Neuronal stem cell (in vitro differentiated cells): ENCODE data around the gene RIBC1.

ENCODE experiments used
- DNase-seq: peaks from one replicate; pipeline ENCODE4 v3.0.0-alpha.2; 2013; ENCODE audit warnings: low spot score
- H2AFZ ChIP-seq: one replicate; pipeline ENCODE4 v1.6.1; 2013; ENCODE audit warnings: mild to moderate bottlenecking, low read length, inconsistent platforms
- H2AK5ac ChIP-seq: 2 replicates; pipeline ENCODE4 v1.6.1; 2013; ENCODE audit warnings: low read depth, mild to moderate bottlenecking, inconsistent platforms, low read length, moderate library complexity, mixed read lengths
- H2BK120ac ChIP-seq: 2 replicates; pipeline ENCODE4 v1.6.1; 2013; ENCODE audit warnings: low read depth, mild to moderate bottlenecking, inconsistent platforms, low read length, moderate library complexity, mixed read lengths
- H2BK12ac ChIP-seq: one replicate; pipeline ENCODE4 v1.6.1; 2013; ENCODE audit warnings: low read length, inconsistent platforms
- H2BK15ac ChIP-seq: 2 replicates; pipeline ENCODE4 v1.6.1; 2013; ENCODE audit warnings: mild to moderate bottlenecking, low read length, inconsistent platforms, mixed read lengths
- H2BK5ac ChIP-seq: one replicate; pipeline ENCODE4 v1.6.1; 2013; ENCODE audit warnings: inconsistent platforms, mild to moderate bottlenecking, low read length, moderate library complexity
- H3K14ac ChIP-seq: one replicate; pipeline ENCODE4 v1.6.1; 2013; ENCODE audit warnings: low read length, inconsistent platforms
- H3K18ac ChIP-seq: 2 replicates; pipeline ENCODE4 v1.6.1; 2013; ENCODE audit warnings: low read length, inconsistent platforms
- H3K23ac ChIP-seq: 2 replicates; pipeline ENCODE4 v1.6.1; 2013; ENCODE audit warnings: low read depth, mild to moderate bottlenecking, mixed read lengths, low read length, inconsistent platforms; ENCODE audit not compliant: poor library complexity
- H3K27ac ChIP-seq: replicated peaks from 3 replicates; pipeline ENCODE4 v1.5.1; 2013; ENCODE audit warnings: low read length, inconsistent platforms
- H3K27me3 ChIP-seq, 3 experiments: 2 replicates each; pipeline ENCODE4 v1.6.1; 2013; ENCODE audit warnings: low read length in 3 of 3, mild to moderate bottlenecking in 2 of 3, inconsistent platforms in 1 of 3, low read depth in 1 of 3, mixed read lengths in 1 of 3, moderate library complexity in 1 of 3; ENCODE audit not compliant: control insufficient read depth in 3 of 3, insufficient read depth in 3 of 3
- H3K36me3 ChIP-seq, 2 donors: replicated peaks in 1 of 2; 2 replicates each; pipeline ENCODE4 v1.6.1; 2013; ENCODE audit warnings: low read length in 2 of 2; ENCODE audit not compliant: control insufficient read depth in 2 of 2, insufficient read depth in 2 of 2
- H3K4ac ChIP-seq: 2 replicates; pipeline ENCODE4 v1.6.1; 2013; ENCODE audit warnings: inconsistent platforms, mild to moderate bottlenecking, low read length, moderate library complexity
- H3K4me1 ChIP-seq, 2 donors: 1 replicate in 1 of 2; 2 replicates in 1 of 2; pipeline ENCODE4 v1.6.1; 2013; ENCODE audit warnings: low read length in 2 of 2, low read depth in 1 of 2; ENCODE audit not compliant: control insufficient read depth in 2 of 2, insufficient read depth in 1 of 2
- H3K4me2 ChIP-seq: one replicate; pipeline ENCODE4 v1.6.1; 2013; ENCODE audit warnings: mild to moderate bottlenecking, low read length, inconsistent platforms; ENCODE audit not compliant: insufficient read depth, poor library complexity, severe bottlenecking
- H3K4me3 ChIP-seq, 2 donors: 2 replicates each; pipeline ENCODE4 v1.5.1; 2013; ENCODE audit warnings: low read length in 2 of 2, mild to moderate bottlenecking in 2 of 2, inconsistent platforms in 1 of 2, moderate library complexity in 1 of 2
- H3K79me1 ChIP-seq: one replicate; pipeline ENCODE4 v1.6.1; 2013; ENCODE audit warnings: low read depth, mild to moderate bottlenecking, inconsistent platforms, low read length, moderate library complexity
- H3K9ac ChIP-seq: one replicate; pipeline ENCODE4 v1.6.1; 2013; ENCODE audit warnings: mild to moderate bottlenecking, low read depth, low read length, inconsistent platforms; ENCODE audit not compliant: poor library complexity
- H3K9me3 ChIP-seq, 2 donors: replicated peaks in 1 of 2; 2 replicates each; pipeline versions ENCODE3 to v1.6.1; 2013; ENCODE audit warnings: low read length in 2 of 2, mild to moderate bottlenecking in 2 of 2, inconsistent platforms in 1 of 2, low read depth in 1 of 2, mixed read lengths in 1 of 2, moderate library complexity in 1 of 2; ENCODE audit not compliant: control insufficient read depth in 2 of 2, insufficient read depth in 1 of 2
- H4K8ac ChIP-seq: one replicate; pipeline ENCODE4 v1.6.1; 2013; ENCODE audit warnings: low read depth, mild to moderate bottlenecking, inconsistent platforms, low read length, moderate library complexity
- H4K91ac ChIP-seq: one replicate; pipeline ENCODE4 v1.6.1; 2013; ENCODE audit warnings: low read length, low read depth, mild to moderate bottlenecking, inconsistent platforms; ENCODE audit not compliant: poor library complexity
- WGBS, 2 donors: extraction: QIAGEN DNeasy Blood & Tissue Kit; methylation state at CpG; one replicate each; pipeline ENCODE4 v1.1.7; 2013; ENCODE audit warnings: missing lambda C conversion rate in 2 of 2, mixed read lengths in 1 of 2; ENCODE audit not compliant: insufficient read length in 2 of 2, insufficient replicate concordance in 1 of 2; ENCODE audit errors: extremely low coverage in 2 of 2; 5-methylcytosine and 5-hydroxymethylcytosine counted together

The RIBC1 gene

DNA sequence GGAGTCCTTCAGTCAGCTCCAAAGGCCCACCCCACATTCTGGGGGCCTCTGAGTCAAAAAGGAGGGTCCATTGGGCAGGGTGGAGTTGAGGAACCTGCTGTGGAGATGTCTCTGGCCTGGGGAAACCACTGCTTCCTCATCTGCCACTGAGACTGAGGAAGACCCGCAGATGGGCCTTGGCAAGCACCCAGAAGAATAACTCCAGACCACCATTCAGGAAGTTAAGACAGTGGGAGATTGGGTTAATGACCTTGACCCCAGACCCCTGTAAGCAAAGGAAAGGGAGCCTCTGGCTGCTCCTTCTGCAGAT lies 19.6 kb downstream of the RIBC1 start:
- H3K79me1 ChIP-seq: no peaks in the 10 kb centered on the region
- DNase-seq: no peak
- WGBS, 2 donors: no CpG with 5 or more reads among the region's 1 CpG

DNA sequence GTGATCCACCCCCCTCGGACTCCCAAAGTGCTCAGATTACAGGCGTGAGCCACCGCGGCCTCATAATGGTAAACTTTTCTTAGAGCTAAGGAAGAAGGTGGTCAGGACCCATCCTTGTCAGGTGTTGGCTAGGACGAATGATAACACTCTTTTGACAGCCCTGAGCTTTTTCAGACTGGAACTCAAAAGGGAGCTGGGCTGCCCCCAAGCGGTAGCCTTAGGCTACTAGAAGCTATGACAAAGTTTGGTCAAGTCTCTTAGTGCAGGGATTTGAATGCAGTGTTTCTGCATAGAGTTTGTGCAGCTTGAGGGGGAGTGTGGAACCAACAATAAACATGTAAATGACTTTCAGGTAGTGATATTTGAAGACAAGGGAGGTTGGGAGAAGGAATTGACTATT lies 23.3 kb downstream of the RIBC1 start:
- H2BK5ac ChIP-seq: no peak overlapping the region
- H3K27ac ChIP-seq: no peak overlapping the region
- no peak overlapping the region for H2AFZ ChIP-seq
- WGBS, 2 donors: no CpG with 5 or more reads among the region's 6 CpGs
- no peak for DNase-seq
- H2BK15ac ChIP-seq: no peak overlapping the region
- no peak overlapping the region for H3K9ac ChIP-seq
- H3K4ac ChIP-seq: no peak overlapping the region
- H2BK12ac ChIP-seq: no peak overlapping the region
- no peak overlapping the region for H2BK120ac ChIP-seq
- no peak overlapping the region for H3K14ac ChIP-seq
- H3K23ac ChIP-seq: no peak overlapping the region
- H4K8ac ChIP-seq: no peak overlapping the region
- no peaks in the 10 kb centered on the region for H3K36me3 ChIP-seq
- no peaks in the 10 kb centered on the region for H3K4me1 ChIP-seq
- H3K4me2 ChIP-seq: no peak overlapping the region
- H3K27me3 ChIP-seq: peaks cover 0 to 7% (median 2%) of the 10 kb centered on the region in 3 experiments
- no peak overlapping the region for H2AK5ac ChIP-seq
- H3K79me1 ChIP-seq: no peaks in the 10 kb centered on the region
- no peak overlapping the region for H3K4me3 ChIP-seq
- no peak overlapping the region for H3K18ac ChIP-seq
- H3K9me3 ChIP-seq: no peaks in the 10 kb centered on the region
- H4K91ac ChIP-seq: no peak overlapping the region

More for the DNA sequence above, 19.6 kb downstream of the RIBC1 start:
- no peaks in the 10 kb centered on the region for H3K36me3 ChIP-seq
- H3K4me2 ChIP-seq: no peak overlapping the region
- H3K4me1 ChIP-seq: no peaks in the 10 kb centered on the region
- no peak overlapping the region for H3K14ac ChIP-seq
- H3K18ac ChIP-seq: no peak overlapping the region
- no peak overlapping the region for H2BK120ac ChIP-seq
- H3K23ac ChIP-seq: no peak overlapping the region
- no peak overlapping the region for H4K8ac ChIP-seq
- H2BK12ac ChIP-seq: no peak overlapping the region
- no peak overlapping the region for H2AFZ ChIP-seq
- no peak overlapping the region for H2AK5ac ChIP-seq
- H3K9me3 ChIP-seq: no peaks in the 10 kb centered on the region
- H3K27ac ChIP-seq: no peak overlapping the region
- no peak overlapping the region for H3K9ac ChIP-seq
- H3K4me3 ChIP-seq: no peak overlapping the region
- no peak overlapping the region for H2BK5ac ChIP-seq
- H3K27me3 ChIP-seq: peaks cover 0 to 21% (median 6%) of the 10 kb centered on the region in 3 experiments
- H2BK15ac ChIP-seq: no peak overlapping the region
- H3K4ac ChIP-seq: no peak overlapping the region
- no peak overlapping the region for H4K91ac ChIP-seq

DNA sequence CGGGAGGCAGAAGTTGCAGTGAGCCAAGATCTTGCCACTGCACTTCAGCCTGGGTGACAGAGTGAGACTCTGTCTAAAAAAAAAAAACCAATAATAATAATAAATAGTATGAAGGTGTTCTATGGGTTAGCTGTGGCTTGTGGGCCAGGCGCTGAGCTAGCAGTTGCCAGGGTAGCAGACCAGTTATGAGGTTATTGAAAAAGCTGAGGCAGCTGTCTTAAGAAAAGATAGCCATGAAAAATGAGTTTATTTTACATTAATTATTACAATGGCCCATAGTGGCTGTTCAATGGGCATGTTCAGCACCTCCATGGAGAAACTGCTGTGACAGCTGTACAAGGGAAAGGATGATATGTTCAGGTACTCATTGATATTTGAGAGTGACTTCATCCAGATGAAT lies 24.8 kb downstream of the RIBC1 start:
- Histone ChIP-seq H2BK15ac (no peak overlapping the region), H2BK5ac (no peak overlapping the region), H3K9ac (no peak overlapping the region), H3K79me1 (no peaks in the 10 kb centered on the region), H2AFZ (no peak overlapping the region), H3K18ac (no peak overlapping the region), H3K4me1 (no peaks in the 10 kb centered on the region), H3K4me3 (no peak overlapping the region), H3K4me2 (no peak overlapping the region), H4K8ac (no peak overlapping the region), H2BK120ac (no peak overlapping the region), H3K27ac (no peak overlapping the region), H3K27me3 (peaks cover 0 to 6% (median 0%) of the 10 kb centered on the region in 3 experiments), H2AK5ac (no peak overlapping the region), H3K4ac (no peak overlapping the region), H4K91ac (no peak overlapping the region), H3K23ac (no peak overlapping the region), H3K9me3 (no peaks in the 10 kb centered on the region), H2BK12ac (no peak overlapping the region), H3K14ac (no peak overlapping the region), H3K36me3 (no peaks in the 10 kb centered on the region)
- DNase-seq: no peak
- no CpG with 5 or more reads among the region's 2 CpGs for WGBS, 2 donors

DNA sequence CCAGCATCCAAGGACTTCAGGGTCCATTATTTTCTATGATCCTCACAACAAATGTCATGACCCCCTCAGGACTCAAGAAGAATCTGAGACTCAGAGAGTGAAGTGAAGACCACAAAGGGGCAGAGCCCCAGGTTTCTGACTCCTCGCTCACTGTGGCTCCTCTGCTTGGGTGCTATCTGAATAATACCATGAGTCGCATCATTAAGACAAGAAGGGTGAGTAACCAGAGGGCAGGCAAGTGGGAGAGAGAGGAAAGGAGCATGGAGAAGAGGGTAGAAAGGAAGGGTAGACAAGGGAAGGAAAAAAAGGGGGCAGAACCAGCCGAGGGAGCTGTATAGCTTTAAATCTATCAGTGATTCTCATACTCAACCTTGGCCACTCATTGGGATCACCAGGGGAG lies 27.0 kb downstream of the RIBC1 start:
- no peak overlapping the region for H3K23ac ChIP-seq
- WGBS, 2 donors: no CpG with 5 or more reads among the region's 3 CpGs
- no peak overlapping the region for H2AK5ac ChIP-seq
- no peak overlapping the region for H2BK120ac ChIP-seq
- H3K4ac ChIP-seq: no peak overlapping the region
- no peak overlapping the region for H3K4me2 ChIP-seq
- H3K36me3 ChIP-seq: no peaks in the 10 kb centered on the region
- no peaks in the 10 kb centered on the region for H3K79me1 ChIP-seq
- no peak overlapping the region for H2BK12ac ChIP-seq
- H3K27me3 ChIP-seq: peaks cover 0 to 6% (median 0%) of the 10 kb centered on the region in 3 experiments
- no peak overlapping the region for H4K91ac ChIP-seq
- H3K9me3 ChIP-seq: no peaks in the 10 kb centered on the region
- H2BK15ac ChIP-seq: no peak overlapping the region
- H4K8ac ChIP-seq: no peak overlapping the region
- no peak for DNase-seq
- H2BK5ac ChIP-seq: no peak overlapping the region
- no peak overlapping the region for H3K27ac ChIP-seq
- H3K9ac ChIP-seq: no peak overlapping the region
- no peak overlapping the region for H2AFZ ChIP-seq
- H3K18ac ChIP-seq: no peak overlapping the region
- H3K4me3 ChIP-seq: no peak overlapping the region
- no peak overlapping the region for H3K14ac ChIP-seq
- no peaks in the 10 kb centered on the region for H3K4me1 ChIP-seq
